ENCODE measurements around the gene RBM10.
"Not testable (repeated sequence)": the region's sequence is repeated elsewhere in the genome, so short reads cannot be mapped to it uniquely, and the experiment has no call there.

The RBM10 gene

GRCh38 chrX:47101206-47101605 lies 43.8 kb upstream of the RBM10 start:
- no CpG with 5 or more reads among the region's 4 CpGs for WGBS (ENCODE audit: extremely low coverage, insufficient coverage, insufficient read length)
- Histone ChIP-seq H4K91ac (ENCODE audit: low read depth, low read length) (no peak overlapping the region), H4K12ac (ENCODE audit: low read depth, low read length) (no peak overlapping the region), H3K27ac (ENCODE audit: low read depth, low read length) (no peak overlapping the region), H3K27me3 (ENCODE audit: insufficient read depth, low read length) (no peaks in the 10 kb centered on the region), H2BK5ac (ENCODE audit: low read depth, low read length, poor library complexity) (no peak overlapping the region), H2BK12ac (ENCODE audit: low read length) (no peak overlapping the region), H3K36me3 (ENCODE audit: control insufficient read depth in 1 of 2, insufficient read depth in 2 of 2, low read length in 2 of 2) (no peaks in the 10 kb centered on the region), H3K18ac (ENCODE audit: low read length) (no peak overlapping the region), H2AFZ (ENCODE audit: insufficient read depth, low read length, poor library complexity) (no peak overlapping the region), H3K79me2 (ENCODE audit: control insufficient read depth, insufficient read depth, low read length, poor library complexity) (no peaks in the 10 kb centered on the region), H3K79me1 (ENCODE audit: low read length) (no peaks in the 10 kb centered on the region), H3K4me2 (ENCODE audit: low read length) (no peak overlapping the region), H2BK120ac (ENCODE audit: insufficient read depth, low read length, poor library complexity) (no peak overlapping the region), H4K8ac (ENCODE audit: low read depth, low read length) (no peak overlapping the region), H3K23ac (ENCODE audit: low read length) (no peak overlapping the region), H3K9ac (ENCODE audit: low read length) (no peak overlapping the region), H3K4me1 (ENCODE audit: control insufficient read depth in 1 of 2, insufficient read depth in 2 of 2, low read length in 2 of 2) (no peaks in the 10 kb centered on the region), H3K4me3 (ENCODE audit: low read depth, low read length) (no peak overlapping the region), H3K14ac (ENCODE audit: low read length) (no peak overlapping the region), H3K9me3 (ENCODE audit: insufficient read depth, low read depth, low read length) (no peaks in the 10 kb centered on the region), H3K4ac (ENCODE audit: low read depth, low read length) (no peak overlapping the region), H2AK5ac (ENCODE audit: low read length) (no peak overlapping the region)
- no peak for DNase-seq

GRCh38 chrX:47110936-47111615 lies 33.9 kb upstream of the RBM10 start:
- not testable (repeated sequence) for H3K9ac ChIP-seq (ENCODE audit: low read length); H2BK12ac ChIP-seq (ENCODE audit: low read length); H3K36me3 ChIP-seq (ENCODE audit: control insufficient read depth in 1 of 2, insufficient read depth in 2 of 2, low read length in 2 of 2); H3K4me3 ChIP-seq (ENCODE audit: low read depth, low read length); H2AK5ac ChIP-seq (ENCODE audit: low read length); H3K4me1 ChIP-seq (ENCODE audit: control insufficient read depth in 1 of 2, insufficient read depth in 2 of 2, low read length in 2 of 2); H4K12ac ChIP-seq (ENCODE audit: low read depth, low read length); H3K14ac ChIP-seq (ENCODE audit: low read length); H4K8ac ChIP-seq (ENCODE audit: low read depth, low read length); H3K79me2 ChIP-seq (ENCODE audit: control insufficient read depth, insufficient read depth, low read length, poor library complexity); H3K23ac ChIP-seq (ENCODE audit: low read length); H3K18ac ChIP-seq (ENCODE audit: low read length); H3K4me2 ChIP-seq (ENCODE audit: low read length); DNase-seq; H3K27ac ChIP-seq (ENCODE audit: low read depth, low read length); H2BK120ac ChIP-seq (ENCODE audit: insufficient read depth, low read length, poor library complexity); H3K27me3 ChIP-seq (ENCODE audit: insufficient read depth, low read length); H3K4ac ChIP-seq (ENCODE audit: low read depth, low read length); H3K9me3 ChIP-seq (ENCODE audit: insufficient read depth, low read depth, low read length); H2AFZ ChIP-seq (ENCODE audit: insufficient read depth, low read length, poor library complexity); H2BK5ac ChIP-seq (ENCODE audit: low read depth, low read length, poor library complexity); H3K79me1 ChIP-seq (ENCODE audit: low read length); H4K91ac ChIP-seq (ENCODE audit: low read depth, low read length)
- no CpG with 5 or more reads among the region's 40 CpGs for WGBS (ENCODE audit: extremely low coverage, insufficient coverage, insufficient read length)

DNA sequence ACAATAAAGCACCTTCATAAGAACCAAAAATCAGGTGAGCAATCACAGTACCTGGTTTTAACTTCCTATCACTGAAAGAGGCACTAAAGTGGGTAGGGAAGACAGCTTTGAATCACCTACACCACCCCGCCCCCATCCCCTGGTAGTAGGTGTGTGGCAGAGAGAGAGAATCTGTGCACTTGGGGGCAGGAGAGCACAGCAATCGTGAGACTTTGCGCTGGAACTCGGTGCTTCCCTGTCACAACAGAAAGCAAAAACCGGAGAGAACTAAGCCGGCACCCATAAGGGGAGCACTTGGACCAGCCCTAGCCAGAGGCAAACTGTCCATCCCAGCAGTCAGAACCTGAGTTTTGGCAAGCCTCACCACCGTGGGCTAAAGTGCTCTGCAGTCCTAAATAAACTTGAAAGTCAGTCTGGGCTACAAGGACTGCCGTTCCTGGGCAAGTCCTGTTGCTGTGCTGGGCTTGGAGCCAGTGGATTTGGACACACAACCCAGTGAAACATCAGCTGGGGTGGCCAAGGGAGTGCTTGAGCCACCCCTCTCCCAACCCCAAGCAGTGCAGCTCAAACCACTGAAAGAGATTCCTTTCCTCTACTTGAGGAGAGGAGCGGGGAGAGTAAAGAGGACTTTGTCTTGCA lies 32.6 kb upstream of the RBM10 start:
- Histone ChIP-seq H2AFZ (ENCODE audit: insufficient read depth, low read length, poor library complexity) (no peak overlapping the region), H3K4me1 (ENCODE audit: control insufficient read depth in 1 of 2, insufficient read depth in 2 of 2, low read length in 2 of 2) (no peaks in the 10 kb centered on the region), H3K27ac (ENCODE audit: low read depth, low read length) (no peak overlapping the region), H3K14ac (ENCODE audit: low read length) (no peak overlapping the region), H3K27me3 (ENCODE audit: insufficient read depth, low read length) (no peaks in the 10 kb centered on the region), H3K9ac (ENCODE audit: low read length) (no peak overlapping the region), H3K79me1 (ENCODE audit: low read length) (no peaks in the 10 kb centered on the region), H3K4me2 (ENCODE audit: low read length) (no peak overlapping the region), H3K36me3 (ENCODE audit: control insufficient read depth in 1 of 2, insufficient read depth in 2 of 2, low read length in 2 of 2) (no peaks in the 10 kb centered on the region), H4K12ac (ENCODE audit: low read depth, low read length) (no peak overlapping the region), H3K79me2 (ENCODE audit: control insufficient read depth, insufficient read depth, low read length, poor library complexity) (no peaks in the 10 kb centered on the region), H2AK5ac (ENCODE audit: low read length) (no peak overlapping the region), H3K23ac (ENCODE audit: low read length) (no peak overlapping the region), H2BK5ac (ENCODE audit: low read depth, low read length, poor library complexity) (no peak overlapping the region), H3K9me3 (ENCODE audit: insufficient read depth, low read depth, low read length) (no peaks in the 10 kb centered on the region), H4K8ac (ENCODE audit: low read depth, low read length) (no peak overlapping the region), H3K4ac (ENCODE audit: low read depth, low read length) (no peak overlapping the region), H3K4me3 (ENCODE audit: low read depth, low read length) (no peak overlapping the region), H3K18ac (ENCODE audit: low read length) (no peak overlapping the region), H2BK120ac (ENCODE audit: insufficient read depth, low read length, poor library complexity) (no peak overlapping the region), H4K91ac (ENCODE audit: low read depth, low read length) (no peak overlapping the region), H2BK12ac (ENCODE audit: low read length) (no peak overlapping the region)
- WGBS (ENCODE audit: extremely low coverage, insufficient coverage, insufficient read length), result no CpG with 5 or more reads among the region's 9 CpGs
- no peak for DNase-seq

GRCh38 chrX:47116551-47117110 lies 28.4 kb upstream of the RBM10 start:
- not testable (repeated sequence) for H3K9ac ChIP-seq (ENCODE audit: low read length); H3K27me3 ChIP-seq (ENCODE audit: insufficient read depth, low read length); H2BK120ac ChIP-seq (ENCODE audit: insufficient read depth, low read length, poor library complexity); H3K18ac ChIP-seq (ENCODE audit: low read length); H4K12ac ChIP-seq (ENCODE audit: low read depth, low read length); H2AK5ac ChIP-seq (ENCODE audit: low read length); H3K4me2 ChIP-seq (ENCODE audit: low read length); H3K4ac ChIP-seq (ENCODE audit: low read depth, low read length); H4K91ac ChIP-seq (ENCODE audit: low read depth, low read length); H3K4me3 ChIP-seq (ENCODE audit: low read depth, low read length); H3K9me3 ChIP-seq (ENCODE audit: insufficient read depth, low read depth, low read length); H3K79me1 ChIP-seq (ENCODE audit: low read length); H4K8ac ChIP-seq (ENCODE audit: low read depth, low read length); H2BK12ac ChIP-seq (ENCODE audit: low read length); H3K4me1 ChIP-seq (ENCODE audit: control insufficient read depth in 1 of 2, insufficient read depth in 2 of 2, low read length in 2 of 2); H3K27ac ChIP-seq (ENCODE audit: low read depth, low read length); DNase-seq; H3K79me2 ChIP-seq (ENCODE audit: control insufficient read depth, insufficient read depth, low read length, poor library complexity); H2AFZ ChIP-seq (ENCODE audit: insufficient read depth, low read length, poor library complexity); H2BK5ac ChIP-seq (ENCODE audit: low read depth, low read length, poor library complexity); H3K36me3 ChIP-seq (ENCODE audit: control insufficient read depth in 1 of 2, insufficient read depth in 2 of 2, low read length in 2 of 2); H3K23ac ChIP-seq (ENCODE audit: low read length); H3K14ac ChIP-seq (ENCODE audit: low read length)
- no CpG with 5 or more reads among the region's 7 CpGs for WGBS (ENCODE audit: extremely low coverage, insufficient coverage, insufficient read length)
